ENCODE data around the gene BRPF1.
A peak's percentile ranks its signal among the peaks of the same experiment; 100 is the strongest.

Gene BRPF1

DNA sequence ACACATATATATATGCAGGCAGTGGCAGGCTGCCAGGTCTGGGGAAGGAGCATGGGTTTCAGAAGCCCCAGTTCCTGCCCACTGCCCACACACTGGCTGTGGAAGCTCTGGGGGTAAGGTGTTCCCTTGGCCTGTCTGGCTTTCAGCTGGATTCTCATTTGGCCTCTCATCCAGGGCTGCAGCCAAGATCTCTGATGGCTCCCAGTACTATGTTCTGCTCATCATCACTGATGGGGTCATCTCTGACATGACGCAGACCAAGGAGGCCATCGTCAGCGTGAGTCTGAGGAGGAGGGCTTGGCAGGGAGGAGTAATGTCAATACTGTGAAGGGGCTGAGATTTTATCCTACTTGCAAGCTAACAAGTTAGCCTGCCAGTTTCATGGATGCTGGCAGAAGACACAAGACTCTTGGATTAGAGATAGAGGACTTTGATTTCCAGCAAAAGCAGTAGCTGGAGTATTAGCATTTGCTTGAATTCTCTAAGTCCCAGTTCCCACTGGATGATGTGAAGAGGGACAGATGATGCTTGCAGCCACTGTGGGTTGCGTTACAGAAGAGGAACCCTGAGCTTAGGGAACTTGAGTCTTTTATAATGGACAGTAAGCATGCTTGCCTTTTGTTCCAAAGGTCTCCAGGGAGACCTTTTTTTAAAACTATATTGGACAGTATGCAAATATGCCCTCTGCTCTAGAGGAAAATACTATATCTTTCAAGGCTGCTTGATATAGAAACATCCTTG lies 5.6 kb upstream of the BRPF1 start:
- no peak for TF ChIP-seq CTCF (IDR thresholded peaks at IDR 0.05; ENCODE audit: low read depth, low read length)
- DNase-seq (ENCODE audit: extremely low read depth, low read depth), result no peak

DNA sequence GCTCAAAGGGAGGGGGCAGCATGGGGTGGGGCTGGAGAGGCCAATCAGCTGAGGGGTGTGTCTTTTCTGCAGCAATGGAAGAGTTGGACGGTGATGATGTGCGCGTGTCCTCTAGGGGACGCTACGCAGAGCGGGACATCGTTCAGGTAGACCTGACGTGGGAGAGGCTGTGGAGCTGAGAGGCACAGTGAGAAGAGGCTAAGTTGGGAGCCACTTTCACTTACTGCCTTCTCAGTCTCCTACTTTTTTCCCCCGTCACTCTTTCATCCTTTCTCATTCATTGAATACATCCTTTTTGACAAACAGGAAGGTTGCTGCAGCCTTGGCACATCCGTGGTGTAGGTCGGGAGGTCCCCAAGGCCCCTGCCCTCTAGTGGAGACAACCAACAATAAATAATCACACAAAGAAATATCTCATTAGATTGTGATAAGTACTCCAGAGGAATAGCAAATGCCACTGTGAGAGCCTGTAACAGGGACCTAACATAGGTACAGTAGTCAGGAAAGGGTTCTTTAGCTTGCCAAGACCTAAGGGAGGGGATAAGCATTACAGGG lies 4.4 kb upstream of the BRPF1 start:
- TF ChIP-seq CTCF (IDR thresholded peaks at IDR 0.05; ENCODE audit: low read depth, low read length), result peak; percentile 2
- DNase-seq (ENCODE audit: extremely low read depth, low read depth), result no peak

- no peak for TF ChIP-seq CTCF (IDR thresholded peaks at IDR 0.05; ENCODE audit: low read depth, low read length)
- DNase-seq (ENCODE audit: extremely low read depth, low read depth), result no peak
Measured at GRCh38 chr3:9727743-9728142, 3.8 kb upstream of the BRPF1 start.

GRCh38 chr3:9729419-9729818 lies 2.1 kb upstream of the BRPF1 start:
- no peak for TF ChIP-seq CTCF (IDR thresholded peaks at IDR 0.05; ENCODE audit: low read depth, low read length)
- no peak for DNase-seq (ENCODE audit: extremely low read depth, low read depth)

GRCh38 chr3:9730657-9731205 lies 804 bp upstream of the BRPF1 start:
- no peak for TF ChIP-seq CTCF (IDR thresholded peaks at IDR 0.05; ENCODE audit: low read depth, low read length)
- no peak for DNase-seq (ENCODE audit: extremely low read depth, low read depth)

- DNase-seq (ENCODE audit: extremely low read depth, low read depth), result no peak
- no peak for TF ChIP-seq CTCF (IDR thresholded peaks at IDR 0.05; ENCODE audit: low read depth, low read length)
Measured at GRCh38 chr3:9732080-9732739, 675 bp downstream of the BRPF1 start.

GRCh38 chr3:9732740-9733115 lies 1.2 kb downstream of the BRPF1 start:
- no peak for DNase-seq (ENCODE audit: extremely low read depth, low read depth)
- no peak for TF ChIP-seq CTCF (IDR thresholded peaks at IDR 0.05; ENCODE audit: low read depth, low read length)

Measured in AG09319 (cell line).